Measurements from ENCODE around the gene UACA. TPM values are rescaled to one million over a fixed set of nuclear protein-coding genes. Genes with fewer than 3 reads are reported as not detected.

UACA gene
- total and polyA plus RNA-seq, 2 of the 8 experiments (the other 6 are each of a cell fraction or from before 2014, with no cell fraction given), result 28.6 to 38.9 TPM

DNA sequence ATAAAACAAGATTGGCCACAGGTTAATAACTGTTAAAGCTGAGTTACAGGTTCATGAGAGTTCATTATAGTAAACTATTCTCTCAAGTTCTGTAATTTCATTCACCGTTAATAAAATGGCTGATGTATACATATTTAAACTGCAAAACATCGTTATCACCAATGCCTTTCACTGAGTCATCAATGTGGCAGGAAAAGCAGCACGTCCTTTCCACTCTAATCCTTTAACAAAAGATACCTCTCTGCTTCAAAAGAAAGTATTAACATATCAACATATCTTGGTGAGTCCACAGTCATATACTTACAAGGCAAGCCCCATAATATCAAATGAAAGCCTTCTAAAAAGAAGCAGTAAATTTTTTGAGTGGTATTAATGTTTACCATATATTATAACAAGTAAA is 54.5 kb downstream of the UACA start (continued):
- TF ChIP-seq EGR1 (IDR thresholded peaks at IDR 0.05; ENCODE audit: borderline replicate concordance, low read depth, low read length), result no peak
- TF ChIP-seq RFX5 (IDR thresholded peaks at IDR 0.05; ENCODE audit: borderline replicate concordance, low read depth, low read length), result no peak
- TF ChIP-seq YY1 (IDR thresholded peaks at IDR 0.05; ENCODE audit: low read depth, low read length), result no peak
- TF ChIP-seq CBX5 (IDR thresholded peaks at IDR 0.05; ENCODE audit: low read depth, low read length), result no peak
- TF ChIP-seq, protein P1, sequence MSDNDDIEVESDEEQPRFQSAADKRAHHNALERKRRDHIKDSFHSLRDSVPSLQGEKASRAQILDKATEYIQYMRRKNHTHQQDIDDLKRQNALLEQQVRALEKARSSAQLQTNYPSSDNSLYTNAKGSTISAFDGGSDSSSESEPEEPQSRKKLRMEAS (IDR thresholded peaks at IDR 0.05), result no peak
- TF ChIP-seq NANOG (IDR thresholded peaks at IDR 0.05; ENCODE audit: insufficient read depth, low read depth, low read length, poor library complexity, severe bottlenecking), result no peak
- no peak for TF ChIP-seq TBP (IDR thresholded peaks at IDR 0.05; ENCODE audit: low read depth, low read length)
